Measurements from ENCODE around the gene RALB. TPM values are rescaled to one million over a fixed set of nuclear protein-coding genes. Genes with fewer than 3 reads are reported as not detected.

RALB gene
- total RNA-seq, 1 experiment from 2014 or later: 40.2 TPM

- Mint-ChIP-seq H3K27ac (ENCODE audit: unreplicated experiment) (no peak overlapping the region), H3K27me3 (ENCODE audit: unreplicated experiment) (no peaks in the 10 kb centered on the region), H3K9me3 (ENCODE audit: low read depth, unreplicated experiment) (no peaks in the 10 kb centered on the region), H3K36me3 (ENCODE audit: insufficient read depth, unreplicated experiment) (peaks cover 4% of the 10 kb centered on the region), H3K4me3 (ENCODE audit: low read depth, unreplicated experiment) (no peak overlapping the region), H3K4me1 (ENCODE audit: low read depth, unreplicated experiment) (no peaks in the 10 kb centered on the region)
- intact Hi-C loops (cut with micrococcal nuclease; ENCODE audit: unreplicated experiment): no loop called here
- no peak for DNase-seq
- CTCF ChIA-PET: interaction anchor here (1.2 kb wide), 1 partner anchor 13 kb away, joined by 3 read pairs; no protein-coding TSS in a partner anchor
- no TSS peak for BruUV-seq (replicated peaks)
- TF ChIP-seq CTCF (IDR thresholded peaks at IDR 0.05; ENCODE audit: unreplicated experiment): no peak
Measured at GRCh38 chr2:120299561-120299960, 46.9 kb downstream of the RALB start.

GRCh38 chr2:120300385-120300784 lies 47.7 kb downstream of the RALB start:
- intact Hi-C loops (cut with micrococcal nuclease; ENCODE audit: unreplicated experiment): no loop called here
- peaks cover 4% of the 10 kb centered on the region for H3K36me3 Mint-ChIP-seq (ENCODE audit: insufficient read depth, unreplicated experiment)

GRCh38 chr2:120301284-120301683 lies 48.6 kb downstream of the RALB start:
- no peaks in the 10 kb centered on the region for H3K4me1 Mint-ChIP-seq (ENCODE audit: low read depth, unreplicated experiment)
- H3K27ac Mint-ChIP-seq (ENCODE audit: unreplicated experiment): no peak overlapping the region
- TF ChIP-seq CTCF (IDR thresholded peaks at IDR 0.05; ENCODE audit: unreplicated experiment): no peak
- H3K9me3 Mint-ChIP-seq (ENCODE audit: low read depth, unreplicated experiment): no peaks in the 10 kb centered on the region
- no peak overlapping the region for H3K4me3 Mint-ChIP-seq (ENCODE audit: low read depth, unreplicated experiment)
- no peak for DNase-seq
- H3K27me3 Mint-ChIP-seq (ENCODE audit: unreplicated experiment): no peaks in the 10 kb centered on the region
- H3K36me3 Mint-ChIP-seq (ENCODE audit: insufficient read depth, unreplicated experiment): no peaks in the 10 kb centered on the region
- BruUV-seq (replicated peaks): no TSS peak
- CTCF ChIA-PET: interaction anchor here (1.0 kb wide), 1 partner anchor 11 kb away, joined by 5 read pairs; no protein-coding TSS in a partner anchor
- intact Hi-C loops (cut with micrococcal nuclease; ENCODE audit: unreplicated experiment): no loop called here

More at GRCh38 chr2:120300385-120300784, 47.7 kb downstream of the RALB start:
- TF ChIP-seq CTCF (IDR thresholded peaks at IDR 0.05; ENCODE audit: unreplicated experiment): no peak
- Mint-ChIP-seq H3K4me3 (ENCODE audit: low read depth, unreplicated experiment) (no peak overlapping the region), H3K9me3 (ENCODE audit: low read depth, unreplicated experiment) (no peaks in the 10 kb centered on the region), H3K27me3 (ENCODE audit: unreplicated experiment) (no peaks in the 10 kb centered on the region), H3K27ac (ENCODE audit: unreplicated experiment) (no peak overlapping the region), H3K4me1 (ENCODE audit: low read depth, unreplicated experiment) (no peaks in the 10 kb centered on the region)
- BruUV-seq (replicated peaks): no TSS peak
- no peak for DNase-seq
- CTCF ChIA-PET: interaction anchor here (0.6 to 1.2 kb wide), 2 partner anchors 12 to 16 kb away, joined by 3 read pairs; no protein-coding TSS in a partner anchor

GRCh38 chr2:120302301-120302700 lies 49.6 kb downstream of the RALB start:
- Mint-ChIP-seq H3K9me3 (ENCODE audit: low read depth, unreplicated experiment) (no peaks in the 10 kb centered on the region), H3K36me3 (ENCODE audit: insufficient read depth, unreplicated experiment) (no peaks in the 10 kb centered on the region), H3K27me3 (ENCODE audit: unreplicated experiment) (no peaks in the 10 kb centered on the region), H3K4me3 (ENCODE audit: low read depth, unreplicated experiment) (no peak overlapping the region), H3K27ac (ENCODE audit: unreplicated experiment) (no peak overlapping the region), H3K4me1 (ENCODE audit: low read depth, unreplicated experiment) (no peaks in the 10 kb centered on the region)
- intact Hi-C loops (cut with micrococcal nuclease; ENCODE audit: unreplicated experiment): no loop called here
- CTCF ChIA-PET: no interaction called here
- TF ChIP-seq CTCF (IDR thresholded peaks at IDR 0.05; ENCODE audit: unreplicated experiment): no peak
- no peak for DNase-seq
- no TSS peak for BruUV-seq (replicated peaks)
